PFSK-1 (cell line): Measurements from ENCODE around the gene CREM.

Experiments used
- POLR2AphosphoS5 ChIP-seq: IDR thresholded peaks from 2 replicates; pipeline ENCODE4 v1.6.1; 2012; ENCODE audit warnings: low read depth, mild to moderate bottlenecking, control low read depth, low read length, moderate library complexity
- SIN3A ChIP-seq: IDR thresholded peaks from 2 replicates; pipeline ENCODE4 v1.6.1; 2012; ENCODE audit warnings: mild to moderate bottlenecking, low read length, moderate library complexity, borderline replicate concordance; ENCODE audit not compliant: insufficient read depth

DNA sequence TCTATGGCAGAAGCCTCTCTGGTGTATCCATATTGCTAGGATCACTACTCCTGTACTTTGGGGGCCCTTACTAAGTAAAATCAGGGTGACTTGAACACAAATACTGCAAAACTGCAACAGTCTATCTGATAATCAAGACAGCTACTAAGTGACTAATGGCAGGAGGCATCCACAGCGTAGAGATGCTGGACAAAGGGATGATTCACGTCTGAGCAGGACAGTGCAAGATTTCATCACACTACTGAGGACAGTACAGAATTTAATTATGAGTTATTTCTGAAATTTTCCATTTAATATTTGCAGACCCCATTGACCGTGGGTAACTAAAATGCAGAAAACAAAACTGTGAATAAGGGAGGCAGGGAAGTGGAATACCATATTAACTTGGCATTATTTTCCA is 46.9 kb upstream of the CREM start:
- no peak for TF ChIP-seq POLR2AphosphoS5
- TF ChIP-seq SIN3A: no peak
